Right kidney (tissue), 1 donor: ENCODE measurements around the gene MAS1L.

ENCODE experiments used
- DNase-seq: peaks from one replicate; pipeline ENCODE4 v3.0.0-alpha.2; 2016

The MAS1L gene

DNA sequence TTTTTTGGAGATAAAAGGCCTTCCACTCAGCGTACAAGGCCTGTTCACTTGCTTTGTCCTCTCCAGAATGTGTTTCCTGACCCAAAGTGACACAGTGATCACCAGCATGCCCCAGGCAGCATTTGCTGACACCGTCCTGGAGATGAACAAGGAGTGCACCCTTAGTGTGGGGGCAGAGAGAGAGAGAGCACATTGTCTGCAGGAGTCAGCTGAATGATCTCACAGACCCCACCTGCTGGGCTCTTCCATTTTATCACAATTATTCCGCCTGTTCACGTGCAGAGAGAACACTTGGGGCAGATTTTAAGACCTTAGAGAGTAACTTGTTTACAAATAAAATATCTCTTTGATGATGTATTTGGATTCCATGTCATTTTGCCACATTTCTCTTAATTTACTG is 22.4 kb upstream of the MAS1L start:
- no peak for DNase-seq

DNA sequence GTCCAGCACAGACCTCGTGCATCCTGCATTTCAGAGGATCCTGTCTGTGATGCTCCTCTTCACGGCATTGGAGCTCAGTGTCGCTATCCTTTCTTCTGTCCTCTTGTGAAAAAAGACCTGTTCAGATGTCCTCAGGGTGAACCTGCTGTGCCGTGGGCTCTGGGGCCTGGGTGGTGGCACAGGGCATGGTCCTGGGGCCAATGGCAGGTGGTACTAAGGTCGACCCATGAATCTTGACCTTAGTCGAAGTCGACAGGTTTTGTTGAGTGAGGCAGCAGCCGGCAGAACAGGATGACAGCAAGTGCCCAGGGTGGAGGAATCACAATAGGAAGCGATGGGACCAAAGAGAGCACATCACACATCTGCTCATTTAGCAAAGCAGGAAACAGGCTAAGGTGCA is 22.0 kb upstream of the MAS1L start:
- DNase-seq: no peak

- no peak for DNase-seq
These were observed 21.5 kb upstream of the MAS1L start for GRCh38 chr6:29509239-29509638.

GRCh38 chr6:29507319-29507718 is 19.6 kb upstream of the MAS1L start:
- no peak for DNase-seq

DNA sequence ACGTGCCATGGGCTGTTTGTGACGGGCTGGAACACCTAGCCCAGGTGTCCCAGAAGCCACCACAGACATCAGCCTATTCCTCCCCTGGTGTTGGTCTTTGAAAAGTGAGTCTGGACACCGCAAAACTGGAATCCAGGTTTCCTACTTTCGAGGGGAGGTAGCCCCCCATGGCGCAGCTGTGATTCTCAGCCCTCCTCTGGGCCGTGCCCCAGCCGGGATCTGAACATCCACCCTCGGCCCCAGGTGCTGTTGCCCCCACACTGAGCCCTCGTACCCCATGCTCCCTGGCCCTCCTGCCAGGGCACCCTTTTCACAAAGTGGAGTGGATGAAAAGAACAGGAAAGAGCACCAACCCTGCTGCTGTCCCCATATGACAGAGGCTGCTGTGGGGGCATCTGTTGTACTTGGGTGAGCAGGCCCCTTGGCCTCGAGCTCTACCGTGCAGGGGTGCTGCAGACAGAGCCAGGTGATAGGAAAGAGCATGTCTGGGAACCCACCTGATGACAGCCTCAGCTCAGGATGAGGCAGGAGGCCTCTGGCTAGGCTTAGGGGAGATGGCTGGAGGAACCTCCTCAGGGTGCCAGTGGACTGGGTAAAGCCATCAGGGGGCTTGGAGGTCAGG is 18.8 kb upstream of the MAS1L start:
- no peak for DNase-seq

DNA sequence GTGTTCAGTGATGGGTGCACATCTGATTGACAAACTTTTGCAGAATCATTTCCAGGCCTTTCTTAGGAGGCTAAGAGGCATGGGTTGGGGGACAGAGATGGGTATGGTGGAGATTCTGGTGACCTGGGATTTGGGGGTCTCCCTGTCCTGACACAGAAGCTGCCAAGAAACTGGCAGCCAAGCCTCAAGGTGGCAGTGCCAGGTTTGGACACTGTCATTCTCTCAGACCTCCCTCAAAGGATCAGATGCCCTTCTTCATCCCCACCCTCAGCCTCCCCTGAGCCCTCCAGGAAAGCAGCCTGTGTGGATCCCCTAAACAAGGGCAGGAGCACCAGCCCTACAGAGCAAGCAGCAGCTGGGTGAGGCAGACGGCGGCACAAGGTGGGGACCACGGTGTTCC is 18.1 kb upstream of the MAS1L start:
- no peak for DNase-seq

- no peak for DNase-seq
These were observed 17.2 kb upstream of the MAS1L start for GRCh38 chr6:29504961-29505360.

GRCh38 chr6:29502597-29502996 is 14.8 kb upstream of the MAS1L start:
- no peak for DNase-seq

DNA sequence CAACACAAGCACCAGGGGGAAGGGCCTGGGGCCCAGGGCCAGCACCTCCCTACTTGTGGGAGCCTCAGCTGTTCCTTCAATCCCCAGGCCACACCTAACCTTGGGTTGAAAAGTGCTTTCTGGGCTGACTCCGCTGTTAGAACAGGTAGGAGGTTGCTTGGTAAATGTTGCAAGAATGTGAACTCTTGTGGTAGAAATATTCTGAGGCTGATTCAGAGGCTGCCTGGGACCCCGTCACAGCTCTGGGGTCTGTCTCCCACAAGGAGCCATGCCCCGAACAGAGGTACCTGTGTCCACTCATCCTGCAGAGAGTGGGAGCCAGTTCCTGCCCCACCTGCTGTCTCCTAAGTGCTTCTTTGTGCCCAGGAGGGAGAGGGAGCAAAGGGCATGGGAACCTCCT is 14.4 kb upstream of the MAS1L start:
- DNase-seq: no peak

DNA sequence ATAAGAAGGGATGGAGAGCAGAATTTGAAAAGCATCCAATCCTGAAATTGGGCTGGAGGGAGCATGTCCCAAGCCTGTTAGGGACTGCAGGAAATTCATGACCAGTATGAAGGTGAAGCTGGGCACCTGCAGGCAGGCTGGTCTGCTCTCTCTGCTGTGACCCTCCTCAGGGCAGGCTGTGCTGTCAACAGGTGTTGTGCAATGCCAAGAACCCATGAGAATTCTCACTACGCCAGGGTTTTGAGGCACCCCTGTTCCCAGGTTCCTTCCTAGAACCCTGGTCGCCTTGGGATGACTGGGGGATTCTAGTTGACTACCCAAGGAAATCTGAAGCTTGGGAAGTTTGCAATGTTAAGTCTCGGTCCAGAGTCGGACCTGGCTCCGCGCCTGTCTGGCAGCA is 13.3 kb upstream of the MAS1L start:
- no peak for DNase-seq

GRCh38 chr6:29500594-29500993 is 12.8 kb upstream of the MAS1L start:
- no peak for DNase-seq

- DNase-seq: no peak
These were observed 11.9 kb upstream of the MAS1L start for GRCh38 chr6:29499704-29500103.

DNA sequence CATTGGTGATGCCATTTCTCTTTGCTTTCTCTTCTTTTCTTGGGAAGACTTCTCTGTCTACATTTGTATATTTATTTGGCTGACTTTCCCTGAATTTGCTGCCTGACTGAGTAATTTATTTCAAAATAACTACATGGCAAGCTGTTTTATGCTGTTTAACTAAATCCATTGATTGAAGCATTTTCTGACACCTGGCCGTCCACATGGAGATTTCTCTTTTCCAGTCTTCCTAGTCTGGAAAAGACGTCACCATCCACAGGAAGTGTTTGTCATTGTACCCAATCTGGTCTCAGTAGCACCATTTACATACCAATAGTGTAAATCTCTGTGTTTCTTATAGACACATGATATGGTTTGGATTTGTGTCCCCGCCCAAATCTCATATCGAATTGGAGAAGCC is 9.2 kb upstream of the MAS1L start:
- DNase-seq: no peak

DNA sequence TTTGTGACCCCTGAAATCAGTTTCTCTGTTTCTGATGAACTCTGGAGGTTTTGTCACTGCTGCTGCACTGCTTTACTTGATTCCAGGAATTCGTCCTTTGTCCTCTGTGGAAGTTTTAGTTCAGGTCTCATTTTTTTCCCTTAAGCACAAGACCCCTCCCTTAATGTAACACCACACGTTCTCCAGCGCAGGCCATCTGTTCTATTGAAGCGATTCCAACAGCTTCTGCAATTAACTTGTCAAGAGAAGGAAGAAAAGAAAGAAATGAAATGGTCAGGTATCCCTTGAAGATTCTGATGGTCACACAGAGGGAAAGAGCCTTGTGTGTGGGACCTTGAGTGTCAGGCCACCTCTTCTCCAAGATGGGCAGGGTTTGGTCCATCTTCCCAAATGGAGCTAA is 7.8 kb upstream of the MAS1L start:
- DNase-seq: no peak

GRCh38 chr6:29494131-29494530 is 6.4 kb upstream of the MAS1L start:
- no peak for DNase-seq

DNA sequence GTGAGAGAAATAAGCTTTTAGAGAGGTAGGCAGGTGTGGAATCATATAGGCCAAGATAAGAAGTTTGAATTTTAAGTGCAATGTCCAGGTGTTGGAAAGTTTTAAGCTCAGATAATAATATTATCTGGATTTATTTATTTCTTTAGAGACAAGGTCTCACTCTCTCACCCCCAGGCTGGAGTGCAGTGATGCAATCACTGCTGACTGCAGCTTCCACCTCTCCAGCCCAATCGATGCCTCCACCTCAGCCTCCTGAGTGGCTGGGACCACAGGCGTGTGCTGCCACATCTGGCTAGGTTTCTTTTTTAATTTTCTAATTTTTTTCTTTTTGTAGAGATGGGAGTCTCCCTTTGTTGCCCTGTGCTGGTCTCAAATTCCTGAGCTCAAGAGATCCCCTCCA is 5.5 kb upstream of the MAS1L start:
- no peak for DNase-seq

DNA sequence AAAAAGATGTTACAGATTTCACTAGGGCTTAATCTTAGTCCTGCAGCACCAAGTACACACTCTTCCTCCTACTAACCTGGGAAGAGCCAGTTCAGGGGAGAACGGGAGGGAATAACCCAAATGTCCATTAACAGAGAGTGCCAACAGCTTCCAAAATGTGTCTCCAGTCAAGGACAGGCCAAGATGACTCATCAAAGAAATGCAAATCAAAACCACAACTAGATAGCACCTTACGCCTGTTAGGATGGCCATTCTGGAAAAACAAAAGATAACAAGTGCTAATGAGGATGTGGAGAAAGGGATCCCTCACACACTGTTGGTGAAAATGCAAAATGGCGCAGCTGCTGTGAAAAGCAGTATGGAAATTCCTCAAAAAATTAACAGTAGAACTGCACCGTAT is 3.8 kb upstream of the MAS1L start:
- DNase-seq: no peak

- no peak for DNase-seq
These were observed 2.8 kb upstream of the MAS1L start for GRCh38 chr6:29490552-29490951.

DNA sequence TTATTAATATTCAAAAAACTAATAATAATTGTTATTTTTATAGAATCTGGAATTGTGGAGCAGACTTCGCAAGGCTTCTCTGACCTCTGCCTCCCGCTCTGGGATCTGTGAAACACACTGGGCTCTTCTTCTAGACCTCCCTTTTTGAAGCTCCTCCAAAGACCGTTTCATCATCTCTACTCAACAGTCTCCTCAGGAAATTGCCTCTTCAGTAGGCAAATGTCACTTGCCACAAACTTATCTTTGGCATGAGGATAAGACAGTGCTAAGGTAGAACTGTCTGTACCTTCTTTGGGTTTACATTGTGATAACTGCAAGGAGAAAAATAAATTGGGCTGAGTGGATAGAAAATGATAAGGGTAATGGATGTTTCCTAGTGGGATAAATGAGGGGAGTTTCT is 2.3 kb upstream of the MAS1L start:
- no peak for DNase-seq

DNA sequence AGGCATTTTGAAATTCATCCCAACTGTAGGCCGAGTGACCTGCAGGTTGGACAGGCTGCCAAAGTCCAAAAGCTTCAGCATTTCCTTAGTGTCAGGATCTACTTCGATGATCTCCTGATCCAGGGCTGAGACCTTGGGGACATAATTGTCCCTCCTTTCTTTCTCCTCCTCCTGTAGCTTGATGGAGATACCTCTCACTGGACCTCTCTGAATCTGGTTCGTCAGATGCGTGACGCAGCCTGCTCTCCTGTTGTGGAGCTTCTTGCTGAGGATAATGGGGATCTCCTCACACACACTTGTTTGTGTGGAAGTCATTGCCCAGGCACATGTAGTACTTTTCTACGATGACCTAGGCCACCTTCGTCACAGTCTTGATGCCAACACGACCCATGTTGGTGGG is 1.5 kb upstream of the MAS1L start:
- DNase-seq: no peak

DNA sequence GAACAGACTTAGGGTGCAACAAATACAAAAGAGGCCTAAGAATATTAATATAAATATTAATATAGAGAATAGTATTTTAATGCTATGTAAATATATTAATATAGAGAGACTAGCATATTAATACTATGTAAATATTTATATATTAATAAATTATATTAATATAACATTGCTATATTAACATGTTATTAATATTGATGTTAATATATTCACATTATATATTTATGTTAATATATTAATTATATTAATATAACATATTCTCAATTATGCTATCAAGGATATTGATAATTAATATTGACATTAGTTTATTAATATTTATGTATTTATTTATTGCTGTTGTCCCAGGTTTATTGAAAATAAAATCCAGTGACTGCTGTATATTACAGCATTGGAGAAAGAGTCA is 1.1 kb upstream of the MAS1L start:
- no peak for DNase-seq

GRCh38 chr6:29487131-29487530 is 625 bp downstream of the MAS1L start:
- no peak for DNase-seq

GRCh38 chr6:29486577-29486976 is 1.2 kb downstream of the MAS1L start:
- DNase-seq: no peak

DNA sequence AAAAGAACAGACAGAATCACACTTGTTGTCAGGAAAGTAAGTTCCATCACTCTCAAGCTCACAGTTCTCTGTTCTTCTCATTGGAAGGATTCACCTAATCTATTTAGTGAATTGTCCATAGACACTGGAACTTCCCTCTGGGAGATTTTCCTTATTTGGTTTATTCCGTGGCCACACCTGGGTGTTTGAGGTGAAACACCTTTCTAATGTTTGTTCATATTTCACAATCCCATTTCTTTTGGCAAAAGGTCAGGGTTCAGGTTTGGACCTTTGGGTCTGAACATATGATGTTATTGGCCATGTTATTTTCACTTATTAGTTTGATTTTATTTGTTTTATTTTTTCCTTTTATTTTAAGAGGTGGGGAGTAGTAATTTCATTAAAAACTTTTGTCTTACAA is 4.0 kb downstream of the MAS1L start:
- DNase-seq: no peak

- DNase-seq: no peak
These were observed 4.6 kb downstream of the MAS1L start for GRCh38 chr6:29483186-29483585.
